Measurements from ENCODE around the gene RUFY1.
"Not testable (repeated sequence)": the region's sequence is repeated elsewhere in the genome, so short reads cannot be mapped to it uniquely, and the experiment has no call there.

- not testable (repeated sequence) for TF ChIP-seq ZNF8 (CRISPR knock-in tag; IDR thresholded peaks at IDR 0.05); ZC3H10 (CRISPR knock-in tag; IDR thresholded peaks at IDR 0.05); TCF4 (CRISPR knock-in tag; IDR thresholded peaks at IDR 0.05; ENCODE audit: borderline replicate concordance); OSR1 (CRISPR knock-in tag; IDR thresholded peaks at IDR 0.05); TOX (CRISPR knock-in tag; IDR thresholded peaks at IDR 0.05; ENCODE audit: borderline replicate concordance); RARB (CRISPR knock-in tag; IDR thresholded peaks at IDR 0.05); ZFP30 (CRISPR knock-in tag; IDR thresholded peaks at IDR 0.05); ISL1 (CRISPR knock-in tag; IDR thresholded peaks at IDR 0.05); ESRRG (CRISPR knock-in tag; IDR thresholded peaks at IDR 0.05)
- TF ChIP-seq, protein P1, sequence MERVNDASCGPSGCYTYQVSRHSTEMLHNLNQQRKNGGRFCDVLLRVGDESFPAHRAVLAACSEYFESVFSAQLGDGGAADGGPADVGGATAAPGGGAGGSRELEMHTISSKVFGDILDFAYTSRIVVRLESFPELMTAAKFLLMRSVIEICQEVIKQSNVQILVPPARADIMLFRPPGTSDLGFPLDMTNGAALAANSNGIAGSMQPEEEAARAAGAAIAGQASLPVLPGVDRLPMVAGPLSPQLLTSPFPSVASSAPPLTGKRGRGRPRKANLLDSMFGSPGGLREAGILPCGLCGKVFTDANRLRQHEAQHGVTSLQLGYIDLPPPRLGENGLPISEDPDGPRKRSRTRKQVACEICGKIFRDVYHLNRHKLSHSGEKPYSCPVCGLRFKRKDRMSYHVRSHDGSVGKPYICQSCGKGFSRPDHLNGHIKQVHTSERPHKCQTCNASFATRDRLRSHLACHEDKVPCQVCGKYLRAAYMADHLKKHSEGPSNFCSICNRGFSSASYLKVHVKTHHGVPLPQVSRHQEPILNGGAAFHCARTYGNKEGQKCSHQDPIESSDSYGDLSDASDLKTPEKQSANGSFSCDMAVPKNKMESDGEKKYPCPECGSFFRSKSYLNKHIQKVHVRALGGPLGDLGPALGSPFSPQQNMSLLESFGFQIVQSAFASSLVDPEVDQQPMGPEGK (CRISPR knock-in tag; IDR thresholded peaks at IDR 0.05; ENCODE audit: borderline replicate concordance), result not testable (repeated sequence)
- TF ChIP-seq, protein P2, sequence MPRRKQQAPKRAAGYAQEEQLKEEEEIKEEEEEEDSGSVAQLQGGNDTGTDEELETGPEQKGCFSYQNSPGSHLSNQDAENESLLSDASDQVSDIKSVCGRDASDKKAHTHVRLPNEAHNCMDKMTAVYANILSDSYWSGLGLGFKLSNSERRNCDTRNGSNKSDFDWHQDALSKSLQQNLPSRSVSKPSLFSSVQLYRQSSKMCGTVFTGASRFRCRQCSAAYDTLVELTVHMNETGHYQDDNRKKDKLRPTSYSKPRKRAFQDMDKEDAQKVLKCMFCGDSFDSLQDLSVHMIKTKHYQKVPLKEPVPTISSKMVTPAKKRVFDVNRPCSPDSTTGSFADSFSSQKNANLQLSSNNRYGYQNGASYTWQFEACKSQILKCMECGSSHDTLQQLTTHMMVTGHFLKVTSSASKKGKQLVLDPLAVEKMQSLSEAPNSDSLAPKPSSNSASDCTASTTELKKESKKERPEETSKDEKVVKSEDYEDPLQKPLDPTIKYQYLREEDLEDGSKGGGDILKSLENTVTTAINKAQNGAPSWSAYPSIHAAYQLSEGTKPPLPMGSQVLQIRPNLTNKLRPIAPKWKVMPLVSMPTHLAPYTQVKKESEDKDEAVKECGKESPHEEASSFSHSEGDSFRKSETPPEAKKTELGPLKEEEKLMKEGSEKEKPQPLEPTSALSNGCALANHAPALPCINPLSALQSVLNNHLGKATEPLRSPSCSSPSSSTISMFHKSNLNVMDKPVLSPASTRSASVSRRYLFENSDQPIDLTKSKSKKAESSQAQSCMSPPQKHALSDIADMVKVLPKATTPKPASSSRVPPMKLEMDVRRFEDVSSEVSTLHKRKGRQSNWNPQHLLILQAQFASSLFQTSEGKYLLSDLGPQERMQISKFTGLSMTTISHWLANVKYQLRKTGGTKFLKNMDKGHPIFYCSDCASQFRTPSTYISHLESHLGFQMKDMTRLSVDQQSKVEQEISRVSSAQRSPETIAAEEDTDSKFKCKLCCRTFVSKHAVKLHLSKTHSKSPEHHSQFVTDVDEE (CRISPR knock-in tag; IDR thresholded peaks at IDR 0.05), result not testable (repeated sequence)
These were observed 8.0 kb downstream of the RUFY1 start for GRCh38 chr5:179558261-179558799.

Data from SK-N-SH treated with all-trans-retinoic acid at 6 μM for 48 hours (cell line).